GM10847 (cell line): ENCODE data around the gene ZNF622.

Source experiments
- POLR2A ChIP-seq: IDR thresholded peaks from 2 replicates; pipeline ENCODE4 v1.6.1; 2011; ENCODE audit not compliant: insufficient read length; ENCODE audit errors: extremely low read depth

ZNF622 gene

DNA sequence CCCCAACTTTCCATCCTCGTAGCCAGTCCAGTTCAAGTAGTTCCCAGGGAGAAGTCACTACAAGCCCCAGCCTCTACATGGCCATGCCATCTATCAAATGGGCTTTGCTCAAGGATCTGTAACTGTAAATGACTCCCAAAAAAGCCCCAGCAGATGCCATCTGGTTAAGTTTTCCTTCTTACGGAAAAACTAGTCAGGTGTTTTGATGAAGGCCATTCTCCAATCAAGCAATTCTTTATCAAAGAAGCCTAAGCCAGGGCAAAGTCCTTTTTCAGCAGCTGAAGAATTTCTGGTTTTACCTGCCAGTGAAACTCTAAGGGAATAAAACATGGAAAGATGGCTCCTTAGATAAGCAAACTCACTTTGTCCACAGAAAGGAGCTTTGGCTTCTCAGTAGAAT, 21.9 kb upstream of the ZNF622 start:
- no peak for TF ChIP-seq POLR2A

- no peak for TF ChIP-seq POLR2A
Measured at GRCh38 chr5:16486711-16487111, 21.1 kb upstream of the ZNF622 start.

GRCh38 chr5:16485656-16486055, 20.1 kb upstream of the ZNF622 start:
- TF ChIP-seq POLR2A = no peak

GRCh38 chr5:16484081-16484480, 18.5 kb upstream of the ZNF622 start:
- TF ChIP-seq POLR2A = no peak

- no peak for TF ChIP-seq POLR2A
Measured at GRCh38 chr5:16483361-16483760, 17.8 kb upstream of the ZNF622 start.

DNA sequence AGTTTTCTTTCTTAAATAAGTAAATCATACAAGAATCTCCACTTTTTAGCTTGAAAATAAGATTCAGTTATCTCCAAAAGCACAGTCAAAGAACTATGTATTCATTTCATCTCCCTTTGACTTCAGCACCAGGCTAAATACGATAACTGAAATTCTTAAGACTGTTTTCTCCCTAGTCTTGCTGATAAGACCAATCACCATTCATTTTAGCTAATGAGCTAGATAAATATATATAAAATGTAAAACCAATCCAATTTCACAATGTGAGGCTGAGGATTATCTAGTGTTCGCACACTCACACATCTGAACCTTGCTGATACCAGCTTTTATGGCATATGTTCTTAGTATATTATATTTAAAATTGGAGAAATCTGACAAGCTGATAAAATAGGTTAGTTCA, 17.3 kb upstream of the ZNF622 start:
- no peak for TF ChIP-seq POLR2A

DNA sequence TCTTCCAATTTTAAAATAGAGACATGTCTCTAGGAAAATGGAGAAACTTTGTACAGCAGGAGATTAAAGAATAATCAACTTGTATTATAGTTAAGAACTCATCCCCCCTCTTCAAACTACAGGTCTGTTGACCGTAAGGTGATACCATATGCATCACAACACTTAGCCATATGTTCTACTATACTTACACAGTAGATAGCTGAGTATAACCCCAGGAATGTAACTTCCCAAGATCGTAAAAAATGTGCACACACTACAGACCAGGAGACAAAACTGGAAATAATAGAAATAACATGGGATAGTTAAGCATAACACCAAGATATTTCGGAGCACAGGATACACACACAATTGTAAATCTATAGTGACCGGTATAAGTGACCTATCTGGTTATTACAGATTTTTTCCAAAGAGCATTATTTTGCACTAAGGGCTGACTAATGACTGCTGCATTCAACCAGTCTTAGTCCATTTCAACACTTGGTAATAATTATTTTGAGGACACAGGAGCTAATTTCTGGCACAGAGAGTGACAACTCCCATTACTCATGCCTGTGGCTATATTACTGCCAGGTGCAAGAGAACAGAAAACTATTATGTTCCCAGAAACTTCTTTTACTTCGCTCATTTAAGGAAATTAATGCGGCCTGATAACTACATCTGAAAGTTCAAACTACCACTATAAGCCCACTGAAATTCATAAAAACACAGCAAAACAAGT, 15.4 kb upstream of the ZNF622 start:
- no peak for TF ChIP-seq POLR2A

GRCh38 chr5:16480144-16480543, 14.5 kb upstream of the ZNF622 start:
- no peak for TF ChIP-seq POLR2A

GRCh38 chr5:16477541-16477940, 11.9 kb upstream of the ZNF622 start:
- no peak for TF ChIP-seq POLR2A

GRCh38 chr5:16471387-16471786, 5.8 kb upstream of the ZNF622 start:
- TF ChIP-seq POLR2A = no peak

GRCh38 chr5:16467363-16468219, 2.0 kb upstream of the ZNF622 start:
- no peak for TF ChIP-seq POLR2A

DNA sequence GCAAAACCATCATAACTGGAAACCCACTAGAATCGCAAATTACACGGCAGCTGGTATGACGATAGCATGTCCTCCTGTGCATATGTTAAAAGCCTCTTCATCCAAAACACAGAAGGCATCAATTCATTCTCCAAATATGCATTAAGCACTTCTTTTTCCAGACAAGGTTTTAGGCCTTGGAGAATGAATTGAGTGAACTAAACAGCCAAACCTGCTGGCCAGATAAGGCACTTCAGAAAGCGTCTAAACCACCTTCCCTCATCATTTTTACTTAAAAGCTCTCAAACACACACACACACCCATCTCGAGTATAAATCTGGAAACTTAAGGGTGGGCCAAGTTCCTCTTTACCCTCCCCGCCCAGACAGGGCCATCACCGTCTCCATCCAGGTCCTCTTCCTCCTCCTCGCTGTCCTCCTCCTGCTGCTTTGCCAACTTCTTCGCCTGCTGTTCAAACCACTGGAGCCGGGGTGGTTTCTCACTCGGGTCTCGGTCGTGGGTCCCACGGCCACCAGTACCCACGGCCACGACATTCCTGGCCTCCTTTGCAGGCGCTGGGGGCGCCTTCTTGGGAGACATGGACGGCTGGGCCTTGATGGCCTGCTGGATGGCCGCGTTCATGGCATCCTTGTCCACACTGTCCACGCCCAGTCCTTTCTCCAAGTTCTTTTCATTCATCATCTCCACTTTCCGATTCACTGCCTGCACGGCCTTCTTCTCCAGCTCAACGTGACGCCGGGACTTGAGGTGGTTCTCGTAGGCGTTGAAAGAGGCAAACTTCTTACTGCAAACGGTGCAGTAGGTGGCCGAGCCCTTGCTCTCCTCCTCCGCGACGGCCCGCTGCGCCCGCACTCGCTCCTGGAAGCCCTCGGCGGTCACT, 696 bp downstream of the ZNF622 start:
- no peak for TF ChIP-seq POLR2A

- TF ChIP-seq POLR2A = no peak
Measured at GRCh38 chr5:16464231-16464630, 1.4 kb downstream of the ZNF622 start.

GRCh38 chr5:16461782-16462181, 3.8 kb downstream of the ZNF622 start:
- no peak for TF ChIP-seq POLR2A

GRCh38 chr5:16461026-16461425, 4.6 kb downstream of the ZNF622 start:
- no peak for TF ChIP-seq POLR2A
